ENCODE results near the gene PRKACA. TPM values are rescaled to one million over a fixed set of nuclear protein-coding genes. Genes with fewer than 3 reads are reported as not detected.
"Not testable (repeated sequence)": the region's sequence is repeated elsewhere in the genome, so short reads cannot be mapped to it uniquely, and the experiment has no call there.

The PRKACA gene
- total RNA-seq, 1 donor from 2014 or later = 98.7 TPM

- peak; percentile 49 for DNase-seq (ENCODE audit: low spot score)
These were observed 69.0 kb downstream of the PRKACA start for GRCh38 chr19:14048443-14049153.

GRCh38 chr19:14047866-14048265 lies 69.7 kb downstream of the PRKACA start:
- not testable (repeated sequence) for DNase-seq (ENCODE audit: low spot score)

- DNase-seq (ENCODE audit: low spot score) = peak; percentile 39
These were observed 74.6 kb downstream of the PRKACA start for GRCh38 chr19:14042659-14043608.

Other genes starting within 250 kb of the PRKACA start
- 0.75 TPM for gene NANOS3, start 240.6 kb downstream of the PRKACA start, total RNA-seq
- 2.6 TPM for gene BRME1, start 211.6 kb downstream of the PRKACA start, total RNA-seq
- gene CC2D1A, start 211.6 kb downstream of the PRKACA start, total RNA-seq = 57.1 TPM
- gene PODNL1, start 179.3 kb downstream of the PRKACA start, total RNA-seq = 3.2 TPM
- gene DCAF15, start 165.3 kb downstream of the PRKACA start, total RNA-seq = 33.7 TPM
- 25.0 TPM for gene RFX1, start 111.4 kb downstream of the PRKACA start, total RNA-seq
- gene RLN3, start 89.6 kb downstream of the PRKACA start, total RNA-seq = not detected
- 5.6 TPM for gene IL27RA, start 86.0 kb downstream of the PRKACA start, total RNA-seq
- gene PALM3, start 55.7 kb downstream of the PRKACA start, total RNA-seq = 42.8 TPM
- gene MISP3, start 45.0 kb downstream of the PRKACA start, total RNA-seq = 21.6 TPM
- not detected for gene C19orf67, start 32.0 kb downstream of the PRKACA start, total RNA-seq
- 56.5 TPM for gene SAMD1, start 27.0 kb downstream of the PRKACA start, total RNA-seq
- 1.7 TPM for gene ASF1B, start 18.8 kb upstream of the PRKACA start, total RNA-seq
- 33.2 TPM for gene ADGRL1, start 88.4 kb upstream of the PRKACA start, total RNA-seq